CD4-positive, alpha-beta T cell treated with Interleukin-2 at 100 ng/mL for 4 hours (primary cell): ENCODE data around the gene PPP1R14D.
"Not testable (repeated sequence)": the region's sequence is repeated elsewhere in the genome, so short reads cannot be mapped to it uniquely, and the experiment has no call there.

Experiments
- DNase-seq: peaks from one replicate; pipeline ENCODE4 v3.0.0-alpha.2; 2020; ENCODE audit warnings: low spot score

The PPP1R14D gene

GRCh38 chr15:40828447-40829036 lies at the start of gene PPP1R14D:
Gene PPP1R14D, minus strand, starts transcription at chr15:40828708. Its CDS starts 67 bp downstream, at chr15:40828641.
- DNase-seq: no peak

GRCh38 chr15:40877694-40878093 lies 49.2 kb upstream of the PPP1R14D start:
- DNase-seq: no peak

GRCh38 chr15:40875991-40876730 lies 47.7 kb upstream of the PPP1R14D start:
- no peak for DNase-seq

- DNase-seq: peak; percentile 49
Observed at GRCh38 chr15:40873694-40874561, 45.4 kb upstream of the PPP1R14D start, which contains the start of gene RHOV. Gene RHOV, minus strand, starts transcription at chr15:40874234. Its CDS starts 95 bp downstream, at chr15:40874139.

- DNase-seq: no peak
Observed at GRCh38 chr15:40872791-40873693, 44.5 kb upstream of the PPP1R14D start.

GRCh38 chr15:40871749-40872617 lies 43.5 kb upstream of the PPP1R14D start:
- no peak for DNase-seq

GRCh38 chr15:40870716-40871115 lies 42.2 kb upstream of the PPP1R14D start:
- DNase-seq: no peak

GRCh38 chr15:40869686-40870085 lies 41.2 kb upstream of the PPP1R14D start:
- DNase-seq: no peak

GRCh38 chr15:40867199-40867598 lies 38.7 kb upstream of the PPP1R14D start:
- DNase-seq: no peak

- no peak for DNase-seq
Observed at GRCh38 chr15:40863660-40864270, 35.3 kb upstream of the PPP1R14D start.

- not testable (repeated sequence) for DNase-seq
Observed at GRCh38 chr15:40861147-40861546, 32.6 kb upstream of the PPP1R14D start.

- DNase-seq: peak; percentile 83
Observed at GRCh38 chr15:40859206-40859851, 30.8 kb upstream of the PPP1R14D start.

- no peak for DNase-seq
Observed at GRCh38 chr15:40858706-40859105, 30.2 kb upstream of the PPP1R14D start.

- peak; percentile 80 for DNase-seq
Observed at GRCh38 chr15:40857601-40858341, 29.3 kb upstream of the PPP1R14D start.

- DNase-seq: no peak
Observed at GRCh38 chr15:40856746-40857145, 28.2 kb upstream of the PPP1R14D start.

GRCh38 chr15:40855706-40856234 lies 27.3 kb upstream of the PPP1R14D start:
- no peak for DNase-seq

- DNase-seq: no peak
Observed at GRCh38 chr15:40854161-40854560, 25.7 kb upstream of the PPP1R14D start.

- DNase-seq: no peak
Observed at GRCh38 chr15:40853241-40853890, 24.9 kb upstream of the PPP1R14D start.
